Fibroblast of lung (primary cell): ENCODE data around the gene ST13. TPM values are rescaled to one million over a fixed set of nuclear protein-coding genes. Genes with fewer than 3 reads are reported as not detected.

Experiments
- DNase-seq, 2 donors: peaks; one replicate each; pipeline versions ENCODE4 v3.0.0 to v3.0.0-alpha.2; 2010; ENCODE audit warnings: low read depth in 2 of 2
- H2AFZ ChIP-seq: 2 replicates; pipeline ENCODE4 v1.5.1; 2012; ENCODE audit warnings: low read length, control low read depth, inconsistent platforms
- H3K27ac ChIP-seq: 2 replicates; pipeline ENCODE4 v1.5.1; 2011; ENCODE audit warnings: low read length, control low read depth; ENCODE audit not compliant: insufficient read depth
- H3K27me3 ChIP-seq: 2 replicates; pipeline ENCODE4 v1.5.1; 2011; ENCODE audit warnings: mild to moderate bottlenecking, low read length; ENCODE audit not compliant: control insufficient read depth, insufficient read depth
- H3K36me3 ChIP-seq: 2 replicates; pipeline ENCODE4 v1.5.1; 2011; ENCODE audit warnings: low read length; ENCODE audit not compliant: control insufficient read depth, insufficient read depth
- H3K4me1 ChIP-seq: 2 replicates; pipeline ENCODE4 v1.5.1; 2011; ENCODE audit warnings: low read length; ENCODE audit not compliant: control insufficient read depth, insufficient read depth; ENCODE audit errors: extremely low read depth
- H3K4me2 ChIP-seq: 2 replicates; pipeline ENCODE4 v1.5.1; 2011; ENCODE audit warnings: low read length, control low read depth; ENCODE audit not compliant: insufficient read depth; ENCODE audit errors: extremely low read depth
- H3K4me3 ChIP-seq, 4 experiments: fragments of 200-600 bp in 1 of 4; sonication (generic) in 1 of 4; replicated peaks in 1 of 4; 2 replicates each; pipeline ENCODE4 v1.5.1; 2011 to 2016; ENCODE audit warnings: low read length in 4 of 4, low read depth in 3 of 4, mild to moderate bottlenecking in 3 of 4, control low read depth in 2 of 4, inconsistent platforms in 1 of 4, mixed read lengths in 1 of 4; ENCODE audit not compliant: insufficient read depth in 1 of 4; ENCODE audit errors: control extremely low read depth in 1 of 4
- H3K79me2 ChIP-seq: 2 replicates; pipeline ENCODE4 v1.5.1; 2012; ENCODE audit warnings: mild to moderate bottlenecking, low read length, inconsistent platforms; ENCODE audit not compliant: control insufficient read depth, insufficient read depth
- H3K9ac ChIP-seq: 2 replicates; pipeline ENCODE4 v1.5.1; 2011; ENCODE audit warnings: mild to moderate bottlenecking, low read length, control low read depth; ENCODE audit not compliant: insufficient read depth
- H3K9me3 ChIP-seq: 2 replicates; pipeline ENCODE4 v1.5.1; 2012; ENCODE audit warnings: low read depth, low read length; ENCODE audit not compliant: control insufficient read depth, insufficient read depth
- H4K20me1 ChIP-seq: 2 replicates; pipeline ENCODE4 v1.5.1; 2011; ENCODE audit warnings: low read length; ENCODE audit not compliant: control insufficient read depth, insufficient read depth; ENCODE audit errors: extremely low read depth
- EZH2 ChIP-seq: IDR thresholded peaks from 2 replicates; pipeline ENCODE4 v1.5.1; 2012; ENCODE audit warnings: low read length, control low read depth, mild to moderate bottlenecking; ENCODE audit errors: missing control alignments
- polyA plus RNA-seq, 2 donors: library from polyadenylated mRNA; depleted of rRNA in 1 of 2; stranded (reverse) in 1 of 2; unstranded in 1 of 2; fragments of >200 nt; gene quantifications; 2 replicates each; pipeline ENCODE4 v1.2.1, GENCODE V29; 2011 to 2012; ENCODE audit warnings: missing spikeins in 1 of 2
- total RNA-seq: library from RNA; depleted of rRNA; stranded (reverse); fragments of >200 nt; gene quantifications from 2 replicates; pipeline ENCODE4 v1.2.1, GENCODE V29; 2014
- TF ChIP-seq, protein P1 (sequence below), 2 donors: IDR thresholded peaks in 1 of 2; conservative IDR thresholded peaks in 1 of 2; 1 replicate in 1 of 2; 2 replicates in 1 of 2; pipeline ENCODE4 v1.5.1; 2011 to 2012; ENCODE audit warnings: low read length in 2 of 2, control low read depth in 1 of 2, inconsistent platforms in 1 of 2, low read depth in 1 of 2, mild to moderate bottlenecking in 1 of 2

The ST13 gene
- total and polyA plus RNA-seq, 2 donors (not counting 1 experiment from before 2014, with no cell fraction given): 239 to 266 TPM

GRCh38 chr22:40855979-40856512, 393 bp downstream of the ST13 start:
- Histone ChIP-seq H4K20me1 (no peaks in the 10 kb centered on the region), H3K9ac (peak overlapping the region; percentile 89), H3K79me2 (peaks cover 90% of the 10 kb centered on the region), H3K4me2 (peak overlapping the region; percentile 76), H3K36me3 (no peaks in the 10 kb centered on the region), H3K27me3 (no peaks in the 10 kb centered on the region), H3K4me1 (peaks cover 3% of the 10 kb centered on the region), H3K27ac (peak overlapping the region; percentile 93), H2AFZ (peak overlapping the region; percentile 35), H3K4me3 (peak overlapping the region; percentile 59 to 99 (median 86)), H3K9me3 (no peaks in the 10 kb centered on the region)
- DNase-seq: peak; percentile 29 to 38
- TF ChIP-seq EZH2: no peak
- TF ChIP-seq, protein P1, sequence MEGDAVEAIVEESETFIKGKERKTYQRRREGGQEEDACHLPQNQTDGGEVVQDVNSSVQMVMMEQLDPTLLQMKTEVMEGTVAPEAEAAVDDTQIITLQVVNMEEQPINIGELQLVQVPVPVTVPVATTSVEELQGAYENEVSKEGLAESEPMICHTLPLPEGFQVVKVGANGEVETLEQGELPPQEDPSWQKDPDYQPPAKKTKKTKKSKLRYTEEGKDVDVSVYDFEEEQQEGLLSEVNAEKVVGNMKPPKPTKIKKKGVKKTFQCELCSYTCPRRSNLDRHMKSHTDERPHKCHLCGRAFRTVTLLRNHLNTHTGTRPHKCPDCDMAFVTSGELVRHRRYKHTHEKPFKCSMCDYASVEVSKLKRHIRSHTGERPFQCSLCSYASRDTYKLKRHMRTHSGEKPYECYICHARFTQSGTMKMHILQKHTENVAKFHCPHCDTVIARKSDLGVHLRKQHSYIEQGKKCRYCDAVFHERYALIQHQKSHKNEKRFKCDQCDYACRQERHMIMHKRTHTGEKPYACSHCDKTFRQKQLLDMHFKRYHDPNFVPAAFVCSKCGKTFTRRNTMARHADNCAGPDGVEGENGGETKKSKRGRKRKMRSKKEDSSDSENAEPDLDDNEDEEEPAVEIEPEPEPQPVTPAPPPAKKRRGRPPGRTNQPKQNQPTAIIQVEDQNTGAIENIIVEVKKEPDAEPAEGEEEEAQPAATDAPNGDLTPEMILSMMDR (conservative IDR thresholded peaks at IDR 0.05 in 1 of 2, IDR thresholded peaks at IDR 0.05 in 1 of 2; ENCODE audit: low read depth in 1 of 2, low read length in 2 of 2): no peak

DNA sequence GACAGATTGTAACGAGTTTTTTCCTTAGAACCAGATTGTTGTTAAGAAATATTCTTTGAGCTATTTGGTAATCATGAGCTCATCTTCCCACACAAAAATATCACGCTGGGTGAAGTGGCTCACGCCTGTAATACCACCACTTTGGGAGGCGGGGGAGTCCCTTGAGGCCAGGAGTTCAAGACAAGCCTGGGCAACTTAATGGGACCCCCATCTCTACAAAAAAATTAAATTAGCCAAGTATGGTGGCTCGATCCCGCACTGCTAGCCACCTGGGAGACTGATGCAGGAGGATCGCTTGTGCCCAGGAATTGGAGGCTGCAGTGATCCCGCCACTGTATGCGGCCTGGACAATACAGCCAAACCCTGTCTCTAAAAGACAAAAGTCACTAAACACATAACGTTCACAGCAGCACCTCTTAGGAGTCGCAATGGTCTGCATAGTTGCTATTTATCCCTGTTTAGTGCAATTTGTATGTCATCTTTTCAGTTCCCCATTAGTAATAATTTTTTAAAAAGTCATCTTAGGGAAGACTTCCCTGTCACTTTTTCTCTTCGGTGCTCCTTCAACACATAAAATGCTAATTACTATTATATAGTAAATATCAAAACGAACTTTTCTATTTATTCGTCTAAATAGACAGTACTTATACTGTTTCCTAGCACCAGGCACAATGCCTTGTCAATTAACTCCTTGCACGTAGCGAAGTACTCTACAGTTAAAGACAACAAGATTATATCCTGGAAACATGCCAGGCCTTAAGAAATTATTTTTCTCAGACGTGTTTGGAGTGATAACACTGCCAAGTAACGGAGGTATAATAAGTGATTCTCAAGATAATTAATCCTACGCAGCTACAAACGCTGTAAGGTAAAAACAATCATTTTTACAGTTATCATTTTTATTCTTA, 1.1 kb downstream of the ST13 start:
- TF ChIP-seq, protein P1 (conservative IDR thresholded peaks at IDR 0.05 in 1 of 2, IDR thresholded peaks at IDR 0.05 in 1 of 2; ENCODE audit: low read depth in 1 of 2, low read length in 2 of 2): no peak
- TF ChIP-seq EZH2: no peak
- H3K79me2 ChIP-seq: peaks cover 91% of the 10 kb centered on the region
- peak overlapping the region; percentile 59 to 99 (median 86) for H3K4me3 ChIP-seq
- peak overlapping the region; percentile 93 for H3K27ac ChIP-seq
- no peaks in the 10 kb centered on the region for H3K27me3 ChIP-seq
- H4K20me1 ChIP-seq: no peaks in the 10 kb centered on the region
- peak overlapping the region; percentile 76 for H3K4me2 ChIP-seq
- no peaks in the 10 kb centered on the region for H3K36me3 ChIP-seq
- H3K9ac ChIP-seq: no peak overlapping the region
- peaks cover 3% of the 10 kb centered on the region for H3K4me1 ChIP-seq
- H2AFZ ChIP-seq: no peak overlapping the region
- H3K9me3 ChIP-seq: no peaks in the 10 kb centered on the region
- DNase-seq: peak; percentile 24 to 29

DNA sequence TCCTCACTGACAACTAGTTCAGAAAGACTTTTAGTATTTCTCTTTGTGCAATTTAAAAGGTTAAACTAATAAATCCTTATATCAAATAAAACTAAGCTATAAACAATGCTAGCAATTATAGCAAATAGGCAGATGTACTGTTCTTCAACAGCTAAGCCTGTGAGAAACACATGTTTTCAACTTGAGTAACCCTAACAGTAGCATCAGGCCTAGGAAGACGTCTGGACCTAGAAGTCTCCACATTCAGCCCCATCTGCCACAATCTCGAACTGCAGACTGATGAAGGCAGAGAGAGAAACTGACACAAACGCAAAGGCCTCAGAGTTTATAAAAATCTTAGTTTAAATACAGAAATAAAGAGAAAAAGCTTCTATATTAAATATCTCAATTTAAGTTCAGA, 2.5 kb downstream of the ST13 start:
- H3K4me2 ChIP-seq: peak overlapping the region; percentile 76
- no peak overlapping the region for H3K27ac ChIP-seq
- peak overlapping the region; percentile 24 to 99 (median 73) for H3K4me3 ChIP-seq
- no peak overlapping the region for H2AFZ ChIP-seq
- no peaks in the 10 kb centered on the region for H4K20me1 ChIP-seq
- no peak for TF ChIP-seq EZH2
- TF ChIP-seq, protein P1 (conservative IDR thresholded peaks at IDR 0.05 in 1 of 2, IDR thresholded peaks at IDR 0.05 in 1 of 2; ENCODE audit: low read depth in 1 of 2, low read length in 2 of 2): no peak
- peaks cover 85% of the 10 kb centered on the region for H3K79me2 ChIP-seq
- H3K9ac ChIP-seq: no peak overlapping the region
- peaks cover 2% of the 10 kb centered on the region for H3K36me3 ChIP-seq
- DNase-seq: peak; percentile 12 to 15
- H3K27me3 ChIP-seq: no peaks in the 10 kb centered on the region
- peaks cover 3% of the 10 kb centered on the region for H3K4me1 ChIP-seq
- H3K9me3 ChIP-seq: no peaks in the 10 kb centered on the region
